ENCODE data around the gene HDAC11.
"Not testable (repeated sequence)": the region's sequence is repeated elsewhere in the genome, so short reads cannot be mapped to it uniquely, and the experiment has no call there.

The HDAC11 gene

DNA sequence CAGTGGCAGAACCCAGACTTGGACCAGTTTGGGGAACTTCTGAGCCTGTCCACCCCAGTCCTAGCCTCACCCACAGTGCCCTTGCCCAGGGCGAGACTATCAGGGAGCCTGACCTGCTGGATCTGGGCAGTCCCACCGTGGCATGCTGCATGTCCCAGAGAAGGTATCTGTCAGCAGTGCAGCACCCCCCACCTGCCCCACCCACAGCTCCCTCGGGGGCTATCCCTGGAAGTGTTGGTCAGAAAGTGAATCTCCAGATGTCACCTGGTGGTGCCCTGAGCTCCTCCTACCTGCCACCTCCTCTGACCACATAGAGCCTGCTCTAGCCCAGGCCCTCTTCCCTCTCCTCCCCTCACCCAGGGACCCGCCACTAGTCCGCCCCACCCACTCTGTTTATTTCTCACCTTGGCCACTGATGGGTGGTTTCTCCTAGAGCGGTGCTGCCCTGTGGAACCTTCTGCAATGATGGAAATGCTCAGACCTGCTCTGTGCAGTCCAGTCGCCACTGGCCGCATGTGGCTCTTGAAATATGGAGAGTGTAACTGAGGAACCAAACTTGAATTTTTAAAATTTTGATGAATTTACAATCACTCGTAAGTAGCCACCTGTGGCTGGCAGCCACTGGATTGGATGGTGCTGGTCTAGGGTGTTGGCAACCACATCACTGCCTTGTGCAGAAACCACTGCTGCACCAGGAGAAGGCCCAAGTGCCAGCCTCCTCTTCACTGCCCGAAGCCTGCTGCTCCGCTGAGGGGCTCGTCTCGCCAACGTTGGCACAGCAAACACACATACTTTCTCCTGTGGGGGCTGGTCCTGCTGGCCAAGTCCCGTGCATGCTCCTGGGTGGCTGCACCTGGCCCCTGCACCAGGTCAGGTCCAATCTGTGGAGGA is 13.1 kb downstream of the HDAC11 start:
- in situ Hi-C loops (cut with MboI; ENCODE audit: low sequenced_read_pairs), result no loop called here

DNA sequence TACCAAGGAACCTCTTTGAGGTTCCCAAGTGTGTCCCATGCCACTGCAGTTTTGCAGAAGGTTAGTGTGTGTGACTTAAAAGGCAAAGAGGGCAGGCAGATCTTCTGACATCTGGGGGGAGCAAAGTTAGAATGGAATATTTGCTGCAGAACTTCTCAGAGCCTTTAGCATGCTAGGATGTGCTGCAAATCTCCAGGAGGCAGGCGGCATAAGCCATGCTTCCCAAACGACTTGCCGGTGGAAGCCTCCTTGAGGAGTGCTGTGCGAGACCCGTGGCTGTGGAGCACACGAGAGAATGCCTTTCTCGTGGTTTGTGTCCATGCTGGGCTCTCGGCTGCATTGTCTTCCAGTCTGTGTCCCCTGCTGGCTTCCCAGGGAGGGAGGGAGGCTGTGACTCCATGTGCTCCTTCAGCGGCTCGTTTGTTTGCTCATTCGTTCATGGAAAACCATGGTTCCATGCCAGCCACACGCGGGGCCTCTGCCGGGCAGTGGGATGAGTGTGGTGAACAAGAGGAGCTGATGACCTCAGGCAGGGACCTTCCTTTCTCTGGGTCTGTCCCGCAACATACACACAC is 13.8 kb downstream of the HDAC11 start:
- in situ Hi-C loops (cut with MboI; ENCODE audit: low sequenced_read_pairs), result no loop called here

DNA sequence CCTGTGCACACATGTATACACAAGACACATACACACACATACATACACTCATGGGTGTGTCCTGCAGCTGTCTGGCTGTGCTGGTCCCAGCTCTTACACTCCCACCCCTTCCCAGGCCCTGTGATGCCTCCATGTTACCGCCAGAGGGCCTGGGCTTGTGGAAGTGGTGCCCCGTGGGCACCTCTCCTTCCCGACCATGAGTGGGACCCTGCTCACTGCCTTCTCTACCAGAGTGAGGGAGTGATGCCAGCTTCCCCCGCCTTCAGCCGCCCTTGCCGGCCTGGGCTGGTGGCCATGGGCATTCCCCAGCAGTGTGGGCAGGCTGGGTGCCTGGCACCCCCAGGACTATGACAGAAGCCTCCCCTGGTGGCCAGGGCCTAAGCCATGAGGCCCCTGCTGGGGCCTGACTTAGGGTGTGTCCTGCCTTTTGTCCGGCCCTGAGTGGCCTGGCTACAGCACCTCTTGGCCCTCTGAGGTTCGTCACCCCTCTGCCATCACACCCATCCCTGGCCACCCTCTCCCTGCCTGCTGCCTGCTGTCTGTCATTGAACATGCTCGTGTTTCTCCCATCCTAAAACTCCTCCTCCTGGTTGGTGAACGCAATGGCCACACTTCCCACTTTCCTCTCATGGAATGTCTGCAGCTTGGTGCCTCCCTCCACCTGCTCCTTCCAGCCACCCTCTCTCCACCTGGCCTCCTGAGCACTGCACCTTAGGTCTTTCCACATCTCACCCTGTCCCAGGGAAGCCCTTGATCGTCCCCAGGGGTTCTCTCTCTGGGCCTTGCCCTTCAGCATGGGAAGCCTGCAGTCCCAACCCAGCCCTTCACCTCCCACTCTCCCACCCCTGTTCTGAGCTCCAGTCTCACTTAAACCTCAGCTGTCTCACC is 14.6 kb downstream of the HDAC11 start:
- in situ Hi-C loops (cut with MboI; ENCODE audit: low sequenced_read_pairs), result no loop called here

DNA sequence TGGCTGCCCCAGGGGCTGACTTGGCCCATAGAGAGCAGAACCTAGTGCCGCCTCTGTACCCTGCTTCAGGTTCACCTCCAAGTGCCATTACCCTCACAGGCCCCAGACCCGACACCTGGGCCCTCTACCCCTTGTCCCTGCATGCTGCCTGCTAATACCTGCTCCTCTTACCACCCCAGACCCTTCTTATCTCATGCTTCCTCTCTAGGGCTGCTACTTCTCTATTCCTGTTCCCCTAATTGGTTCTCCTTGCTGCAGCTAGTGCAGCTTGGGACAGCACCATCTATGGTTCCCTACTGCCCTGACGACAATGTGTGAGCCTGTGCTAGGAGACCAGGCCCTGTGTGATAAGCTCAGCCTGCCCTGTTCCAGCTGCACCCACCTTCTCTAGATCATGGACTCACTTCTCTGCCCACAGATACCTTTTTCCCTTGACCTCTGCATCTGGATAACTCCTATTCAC is 15.3 kb downstream of the HDAC11 start:
- in situ Hi-C loops (cut with MboI; ENCODE audit: low sequenced_read_pairs), result no loop called here

DNA sequence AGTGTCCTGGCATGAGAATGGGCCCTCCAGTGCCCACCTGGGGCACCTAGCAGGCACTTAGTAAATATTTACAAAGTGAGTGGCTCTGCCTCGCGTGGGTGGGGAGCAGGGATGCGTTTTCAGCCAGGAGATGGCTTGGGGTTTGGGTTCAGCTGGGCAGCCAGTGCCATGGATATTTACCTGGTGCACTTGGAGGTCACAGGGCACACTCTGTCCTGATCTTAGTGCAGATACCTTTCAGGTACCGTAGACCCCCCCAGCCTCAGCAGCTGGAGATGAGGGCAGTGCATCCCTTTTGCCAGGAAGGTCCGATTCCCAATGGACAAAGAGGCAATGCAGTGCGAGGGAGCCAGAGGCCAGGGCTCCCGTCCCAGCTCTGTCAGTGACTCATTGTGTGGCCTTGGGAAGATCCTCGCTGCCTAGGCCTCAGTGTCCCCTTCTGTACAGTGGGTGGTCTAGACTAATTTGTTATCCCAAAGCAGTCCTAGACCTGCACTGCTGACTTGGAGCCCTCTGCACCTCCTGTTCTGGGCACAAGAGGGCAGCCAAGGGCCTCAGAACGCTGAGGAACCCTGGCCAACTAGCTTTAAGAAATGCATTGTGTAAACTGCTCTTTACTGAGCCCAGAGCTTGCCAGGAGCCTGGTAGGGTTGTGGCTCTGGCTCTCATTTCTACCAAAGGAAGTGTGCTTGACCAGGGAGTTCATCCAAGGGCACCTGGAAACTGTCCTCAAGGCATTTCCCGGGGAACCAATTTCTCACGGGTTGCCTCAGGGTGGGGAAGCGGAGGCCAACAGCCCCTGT is 16.0 kb downstream of the HDAC11 start:
- in situ Hi-C loops (cut with MboI; ENCODE audit: low sequenced_read_pairs), result no loop called here

DNA sequence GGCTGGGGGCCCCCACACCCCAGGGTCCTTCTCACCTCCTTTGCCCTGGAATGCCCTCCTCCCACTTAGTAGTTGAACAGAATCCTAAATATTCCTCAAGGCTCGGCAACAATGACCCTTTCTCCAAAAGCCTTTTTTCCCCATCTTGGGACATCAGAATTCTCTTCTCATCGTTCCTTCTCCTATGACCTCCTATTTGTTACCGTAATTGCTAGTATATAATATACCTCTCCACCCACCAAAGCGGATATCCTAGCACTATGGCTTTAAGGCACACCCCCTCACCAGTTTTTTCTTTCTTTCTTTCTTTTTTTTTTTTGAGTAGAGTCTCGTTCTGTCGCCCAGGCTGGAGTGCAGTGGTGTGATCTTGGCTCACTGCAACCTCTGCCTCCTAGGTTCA is 16.8 kb downstream of the HDAC11 start:
- in situ Hi-C loops (cut with MboI; ENCODE audit: low sequenced_read_pairs), result no loop called here

DNA sequence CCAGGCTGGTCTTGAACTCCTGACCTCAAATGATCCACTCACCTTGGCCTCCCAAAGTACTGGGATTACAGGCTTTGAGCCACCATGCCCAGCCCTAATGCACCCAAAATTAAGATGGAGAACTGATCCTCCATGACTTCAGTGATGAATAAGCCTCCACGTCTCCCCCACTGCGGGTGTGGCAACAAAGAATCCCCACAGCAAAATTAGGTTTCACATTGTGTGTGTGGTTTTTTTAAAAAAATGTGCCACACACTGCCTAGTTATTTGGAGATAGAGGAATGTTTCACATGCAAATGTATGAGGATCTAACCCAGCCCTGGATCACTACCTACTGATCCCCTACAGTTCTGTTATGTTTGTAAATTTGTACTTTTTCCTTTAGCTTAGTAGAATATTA is 17.3 kb downstream of the HDAC11 start:
- in situ Hi-C loops (cut with MboI; ENCODE audit: low sequenced_read_pairs), result no loop called here

DNA sequence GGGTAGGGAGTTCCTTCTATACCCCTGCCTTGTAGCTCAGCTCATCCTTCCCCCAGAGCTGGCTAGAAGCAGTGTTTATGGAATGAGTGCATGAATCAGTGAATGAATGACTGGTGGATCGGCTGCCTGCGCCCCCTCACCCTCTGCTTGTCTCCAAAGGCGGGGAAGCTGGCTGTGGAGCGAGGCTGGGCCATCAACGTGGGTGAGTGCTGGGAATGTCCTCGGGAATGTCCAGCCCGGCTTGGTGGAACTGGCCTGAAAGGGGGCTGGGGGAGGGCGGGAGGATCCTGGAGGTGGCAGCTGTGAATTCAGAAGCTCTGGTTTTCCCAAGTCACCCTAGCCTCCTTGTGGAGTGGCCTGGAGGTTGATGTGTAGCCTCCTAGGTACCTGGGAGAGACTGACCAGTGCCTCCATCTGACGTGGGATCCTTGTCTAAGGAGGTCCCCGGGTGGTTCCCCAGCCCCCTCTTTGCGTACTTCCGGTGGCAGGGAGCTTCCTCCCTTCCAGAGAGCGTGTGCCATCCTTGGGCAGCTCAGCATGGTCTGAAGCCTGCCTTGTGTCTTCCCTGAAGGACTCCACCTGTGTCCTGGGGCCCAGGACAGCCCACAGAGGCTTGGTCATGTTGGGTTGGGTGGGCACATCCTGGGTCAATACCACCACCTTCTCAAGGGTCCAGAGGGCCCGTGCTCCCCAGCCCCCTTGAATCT is 18.4 kb downstream of the HDAC11 start:
- in situ Hi-C loops (cut with MboI; ENCODE audit: low sequenced_read_pairs), result no loop called here

DNA sequence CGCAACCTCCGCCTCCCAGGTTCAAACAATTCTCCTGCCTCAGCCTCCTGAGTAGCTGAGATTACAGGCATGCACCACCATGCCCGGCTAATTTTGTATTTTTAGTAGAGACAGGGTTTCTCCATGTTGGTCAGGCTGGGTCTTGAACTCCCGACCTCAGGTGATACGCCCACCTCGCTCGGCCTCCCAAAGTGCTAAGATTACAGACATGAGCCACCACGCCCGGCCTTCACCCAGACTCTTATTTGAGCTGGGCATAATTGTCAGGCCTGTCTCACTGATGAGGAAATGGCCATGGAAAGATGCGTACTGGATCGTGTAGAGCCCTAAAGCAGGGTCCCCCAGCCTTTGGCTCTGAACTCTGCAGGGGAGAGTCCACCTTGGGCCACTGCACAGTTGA is 19.1 kb downstream of the HDAC11 start:
- in situ Hi-C loops (cut with MboI; ENCODE audit: low sequenced_read_pairs), result not testable (repeated sequence)

DNA sequence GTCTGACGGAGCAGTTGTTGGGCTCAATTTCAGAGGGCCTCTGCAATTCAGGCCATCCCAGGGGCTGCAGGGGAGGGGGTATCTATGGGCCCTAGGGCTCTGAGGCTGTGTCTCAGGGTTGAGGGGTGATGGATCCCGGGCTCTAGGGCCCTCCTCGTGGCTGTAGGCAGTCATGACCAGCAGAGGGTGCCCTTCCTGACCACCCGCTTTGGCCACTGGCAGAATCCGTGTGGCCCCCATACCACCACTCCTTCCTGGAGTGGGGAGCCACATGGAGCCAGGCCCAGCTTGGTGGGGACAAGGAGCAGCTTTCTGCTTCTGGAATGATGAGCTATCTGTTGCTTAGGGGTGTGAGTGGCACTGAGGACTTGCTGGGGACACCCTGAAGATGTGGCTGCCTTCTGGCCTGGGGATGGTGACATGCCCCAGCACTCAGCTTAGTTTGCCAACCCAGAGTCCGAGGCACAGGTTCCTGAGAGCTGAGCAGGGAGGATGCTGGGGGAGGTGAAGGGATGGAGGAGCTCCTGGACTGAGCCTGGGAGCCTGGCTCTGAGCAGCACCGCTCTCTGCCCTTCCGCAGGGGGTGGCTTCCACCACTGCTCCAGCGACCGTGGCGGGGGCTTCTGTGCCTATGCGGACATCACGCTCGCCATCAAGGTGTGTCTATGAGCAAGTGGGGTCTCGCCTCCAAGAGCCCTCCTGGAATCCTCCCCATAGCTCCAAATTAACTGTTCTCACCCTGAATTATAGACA is 20.2 kb downstream of the HDAC11 start:
- in situ Hi-C loops (cut with MboI; ENCODE audit: low sequenced_read_pairs), result no loop called here

DNA sequence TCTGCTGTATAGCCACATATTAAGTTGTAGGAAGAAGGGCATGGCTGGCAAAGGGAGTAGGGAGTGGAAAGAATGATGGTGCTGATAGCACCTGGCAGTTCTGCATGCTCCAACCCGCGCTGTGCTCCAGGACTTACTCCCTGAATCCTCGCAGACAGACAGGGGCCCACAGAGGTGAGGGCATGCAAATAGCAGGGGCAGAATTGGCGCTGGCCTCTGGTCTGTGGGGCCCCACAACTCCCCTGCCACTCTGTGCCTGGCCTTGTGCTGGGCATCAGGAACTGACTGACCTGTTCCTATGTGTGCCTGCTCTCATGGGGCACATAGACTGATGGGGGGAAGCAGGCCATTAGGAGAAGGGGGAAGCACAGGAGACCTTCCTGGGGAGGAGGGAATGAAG is 20.9 kb downstream of the HDAC11 start:
- in situ Hi-C loops (cut with MboI; ENCODE audit: low sequenced_read_pairs), result no loop called here

DNA sequence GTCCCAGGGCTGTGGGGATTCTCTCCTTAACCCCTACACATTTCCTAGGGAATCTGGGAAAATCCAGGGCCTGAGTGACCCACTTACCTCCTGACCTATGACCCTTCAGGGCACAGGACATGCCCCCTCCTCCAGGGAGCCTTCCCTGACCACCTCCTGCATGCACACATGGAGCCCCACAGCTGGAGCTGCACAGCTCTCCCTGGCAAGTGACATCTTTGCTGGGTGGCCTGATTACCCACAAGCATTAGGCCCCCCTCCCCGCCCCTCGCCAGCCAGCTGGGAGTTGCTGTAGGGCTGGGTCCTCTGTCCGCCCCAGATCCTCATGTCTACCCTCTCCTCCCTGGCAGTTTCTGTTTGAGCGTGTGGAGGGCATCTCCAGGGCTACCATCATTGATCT is 21.4 kb downstream of the HDAC11 start:
- in situ Hi-C loops (cut with MboI; ENCODE audit: low sequenced_read_pairs), result no loop called here

DNA sequence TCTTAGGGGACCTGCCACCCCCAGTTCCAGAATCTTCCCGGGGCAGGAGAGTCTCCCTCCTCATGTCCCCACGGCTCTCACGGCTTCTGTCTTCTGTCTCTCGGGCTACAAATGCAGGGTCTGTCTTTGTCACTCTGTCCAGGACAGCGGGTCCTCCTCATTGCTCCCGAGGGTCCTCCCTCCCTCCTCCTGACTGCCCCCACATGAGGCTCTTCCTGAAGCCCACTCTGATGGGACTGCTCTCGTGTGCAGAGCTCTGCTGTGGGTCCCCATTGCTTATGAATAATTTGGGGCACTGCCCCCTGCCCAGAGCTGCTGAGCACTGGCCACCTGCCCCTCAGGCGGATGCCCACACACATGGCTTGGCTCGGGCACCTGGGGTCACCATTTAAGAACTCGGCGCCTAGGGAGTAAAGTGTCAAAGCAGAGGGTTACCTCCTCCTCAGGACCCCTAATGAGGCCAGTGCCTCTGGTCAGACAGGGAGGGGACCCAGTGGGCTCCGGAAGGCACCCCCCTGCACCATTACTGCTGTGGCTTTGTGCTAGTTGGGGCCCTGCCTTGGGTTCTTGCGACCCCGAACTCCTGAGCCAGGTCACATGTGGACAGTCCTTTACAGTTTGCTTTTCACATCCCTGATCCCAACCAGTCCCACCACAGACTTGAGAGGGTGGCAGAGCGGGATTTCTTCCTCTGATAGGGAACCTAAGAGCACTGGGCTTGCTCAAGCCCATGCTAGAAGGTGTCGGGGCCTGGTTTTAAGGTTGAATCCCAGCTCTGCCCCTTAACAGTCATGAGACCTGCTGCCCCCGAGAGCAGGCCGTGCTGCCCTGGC is 22.1 kb downstream of the HDAC11 start:
- in situ Hi-C loops (cut with MboI; ENCODE audit: low sequenced_read_pairs), result no loop called here

DNA sequence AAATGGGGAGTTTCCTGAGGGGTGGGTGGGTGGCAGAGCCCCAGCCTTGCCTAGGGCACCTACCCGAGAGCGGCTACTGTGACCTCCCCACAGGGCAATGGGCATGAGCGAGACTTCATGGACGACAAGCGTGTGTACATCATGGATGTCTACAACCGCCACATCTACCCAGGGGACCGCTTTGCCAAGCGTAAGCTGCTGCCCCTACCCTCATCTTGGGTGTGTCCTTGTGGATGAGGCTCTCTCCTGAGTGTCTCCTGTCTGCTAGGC is 22.6 kb downstream of the HDAC11 start:
- in situ Hi-C loops (cut with MboI; ENCODE audit: low sequenced_read_pairs), result no loop called here

DNA sequence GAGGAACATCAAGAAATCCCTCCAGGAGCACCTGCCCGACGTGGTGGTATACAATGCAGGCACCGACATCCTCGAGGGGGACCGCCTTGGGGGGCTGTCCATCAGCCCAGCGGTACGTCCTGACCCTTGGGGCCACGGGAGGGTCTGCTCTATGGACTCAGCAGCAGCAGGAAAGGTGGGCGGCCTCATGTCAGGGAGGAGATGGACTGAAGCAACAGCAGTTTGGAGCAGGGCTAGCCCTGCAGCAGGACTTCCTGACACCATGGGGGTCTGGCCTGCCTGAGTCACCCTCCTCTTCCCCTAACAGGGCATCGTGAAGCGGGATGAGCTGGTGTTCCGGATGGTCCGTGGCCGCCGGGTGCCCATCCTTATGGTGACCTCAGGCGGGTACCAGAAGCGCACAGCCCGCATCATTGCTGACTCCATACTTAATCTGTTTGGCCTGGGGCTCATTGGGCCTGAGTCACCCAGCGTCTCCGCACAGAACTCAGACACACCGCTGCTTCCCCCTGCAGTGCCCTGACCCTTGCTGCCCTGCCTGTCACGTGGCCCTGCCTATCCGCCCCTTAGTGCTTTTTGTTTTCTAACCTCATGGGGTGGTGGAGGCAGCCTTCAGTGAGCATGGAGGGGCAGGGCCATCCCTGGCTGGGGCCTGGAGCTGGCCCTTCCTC is 24.2 kb downstream of the HDAC11 start:
- in situ Hi-C loops (cut with MboI; ENCODE audit: low sequenced_read_pairs), result no loop called here

DNA sequence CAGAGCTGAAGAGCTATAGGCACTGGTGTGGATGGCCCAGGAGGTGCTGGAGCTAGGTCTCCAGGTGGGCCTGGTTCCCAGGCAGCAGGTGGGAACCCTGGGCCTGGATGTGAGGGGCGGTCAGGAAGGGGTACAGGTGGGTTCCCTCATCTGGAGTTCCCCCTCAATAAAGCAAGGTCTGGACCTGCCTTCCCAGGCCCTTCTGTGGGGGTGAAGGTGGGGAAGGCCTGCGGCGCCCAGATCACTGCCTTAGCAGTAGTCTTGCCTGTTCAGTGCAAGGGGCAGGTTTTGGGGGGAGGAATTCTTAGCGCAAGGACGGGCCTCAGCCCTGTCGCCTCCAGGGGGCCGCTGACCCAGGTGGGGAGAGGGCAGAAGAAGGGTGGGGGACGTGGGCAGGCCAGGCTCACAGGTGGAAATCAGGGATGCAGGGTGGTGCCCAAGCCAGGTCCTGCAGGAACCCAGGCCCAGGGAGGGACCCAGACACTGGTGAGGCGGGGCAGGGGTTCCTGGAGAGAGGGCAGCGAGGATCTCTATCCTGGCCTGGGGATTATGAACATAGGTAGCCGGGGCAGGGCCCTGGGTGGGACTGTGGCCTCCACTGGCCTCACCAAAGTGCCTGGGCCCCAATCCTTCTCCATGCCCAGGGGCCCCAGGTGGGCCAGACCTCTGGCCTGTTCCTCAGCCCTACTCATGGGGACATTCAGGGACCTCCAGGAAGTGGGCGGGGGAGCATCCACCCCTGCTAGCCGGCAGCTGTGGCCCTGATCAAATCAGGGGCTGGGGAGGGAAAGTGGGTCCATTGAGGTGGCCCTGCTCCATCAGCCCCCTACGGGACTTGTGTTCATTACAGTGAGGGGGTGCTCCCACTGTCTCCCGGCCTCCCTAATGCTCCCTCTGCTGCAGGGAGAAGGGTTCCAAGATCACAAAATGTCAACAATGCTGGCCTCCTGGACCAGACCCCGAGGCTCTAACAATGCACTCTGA is 25.3 kb downstream of the HDAC11 start:
- in situ Hi-C loops (cut with MboI; ENCODE audit: low sequenced_read_pairs), result no loop called here

DNA sequence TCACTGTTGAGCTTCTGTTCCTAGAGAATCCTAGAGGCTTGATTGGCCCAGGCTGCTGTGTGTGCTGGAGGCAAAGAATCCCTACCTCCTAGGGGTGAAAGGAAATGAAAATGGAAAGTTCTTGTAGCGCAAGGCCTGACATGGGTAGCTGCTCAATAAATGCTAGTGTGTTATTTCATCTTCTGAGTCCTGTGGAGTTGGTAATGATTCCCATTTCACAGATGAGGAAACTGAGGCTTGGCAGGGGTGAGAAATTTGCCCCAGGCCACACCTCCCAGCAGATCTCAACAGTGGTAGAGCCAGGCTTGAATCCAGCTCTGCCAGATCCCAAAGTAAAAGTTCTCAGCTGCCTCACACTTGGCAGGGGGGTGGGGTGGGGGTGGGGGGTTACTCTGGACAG is 26.1 kb downstream of the HDAC11 start:
- in situ Hi-C loops (cut with MboI; ENCODE audit: low sequenced_read_pairs), result no loop called here

Measured in hTERT RPE-1 (cell line).